ENCODE results near the gene PGBD4.
"Not testable (repeated sequence)": the region's sequence is repeated elsewhere in the genome, so short reads cannot be mapped to it uniquely, and the experiment has no call there.

PGBD4 gene

DNA sequence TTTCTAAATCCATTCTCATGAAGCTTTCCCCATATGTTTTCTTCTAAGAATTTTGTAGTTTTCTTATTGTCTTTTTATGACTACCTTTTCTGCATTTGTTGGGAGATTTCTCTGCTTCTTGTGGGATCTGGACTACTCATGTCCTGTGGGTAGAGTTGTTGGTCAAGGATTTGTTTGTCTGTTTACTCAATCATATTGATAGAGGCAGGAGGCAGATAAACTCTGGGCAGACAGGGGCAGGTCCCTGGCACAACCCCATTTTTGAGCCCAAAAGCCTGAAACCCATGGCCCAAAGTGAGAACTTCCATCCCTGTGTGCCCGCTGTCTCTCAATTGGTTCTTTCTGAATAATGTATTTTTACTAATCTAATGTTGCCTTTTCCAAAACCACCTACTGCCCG lies 12.3 kb downstream of the PGBD4 start:
- no peak for DNase-seq (ENCODE audit: low spot score)

DNA sequence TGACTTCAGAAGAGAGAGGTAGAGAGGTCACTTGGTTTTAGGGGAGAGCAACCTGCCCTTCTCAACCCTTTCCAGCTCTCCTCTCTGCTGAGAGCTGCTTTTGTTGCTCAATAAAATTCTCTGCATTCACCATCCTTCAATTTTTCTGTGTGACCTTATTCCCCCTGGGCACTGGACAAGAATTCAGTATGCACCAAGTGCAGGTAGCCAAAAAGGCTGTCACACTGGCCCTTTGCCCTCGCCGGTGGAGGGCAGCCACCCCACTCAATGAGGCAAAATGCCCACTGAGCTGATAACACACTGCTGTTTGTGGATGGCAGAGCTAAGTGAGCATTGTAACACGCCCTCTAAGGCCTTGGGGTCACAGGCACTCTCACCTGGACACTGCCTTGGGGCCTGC lies 12.9 kb downstream of the PGBD4 start:
- no peak for DNase-seq (ENCODE audit: low spot score)

GRCh38 chr15:34116620-34117019 lies 14.7 kb downstream of the PGBD4 start:
- no peak for DNase-seq (ENCODE audit: low spot score)

DNA sequence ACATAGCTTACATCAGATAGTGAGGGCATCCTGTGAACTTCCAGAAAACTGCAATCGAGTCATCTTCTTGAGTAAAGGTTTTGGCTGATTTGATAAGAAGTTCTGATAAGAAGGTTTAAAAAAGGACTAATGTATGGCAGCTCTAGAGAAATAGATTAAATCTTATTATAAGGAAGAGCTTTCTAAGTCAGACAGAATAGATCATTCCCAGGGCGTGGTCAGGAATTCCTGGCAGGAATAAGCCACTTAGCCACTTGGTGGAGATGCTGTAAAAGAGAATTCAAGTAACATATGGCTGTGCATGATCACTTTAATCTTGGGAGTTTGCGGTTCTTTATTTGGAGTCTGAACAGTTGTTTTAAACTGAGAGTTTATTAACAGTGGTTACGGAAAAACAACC lies 17.4 kb downstream of the PGBD4 start:
- DNase-seq (ENCODE audit: low spot score) = no peak

GRCh38 chr15:34120420-34120819 lies 18.5 kb downstream of the PGBD4 start:
- not testable (repeated sequence) for DNase-seq (ENCODE audit: low spot score)

DNA sequence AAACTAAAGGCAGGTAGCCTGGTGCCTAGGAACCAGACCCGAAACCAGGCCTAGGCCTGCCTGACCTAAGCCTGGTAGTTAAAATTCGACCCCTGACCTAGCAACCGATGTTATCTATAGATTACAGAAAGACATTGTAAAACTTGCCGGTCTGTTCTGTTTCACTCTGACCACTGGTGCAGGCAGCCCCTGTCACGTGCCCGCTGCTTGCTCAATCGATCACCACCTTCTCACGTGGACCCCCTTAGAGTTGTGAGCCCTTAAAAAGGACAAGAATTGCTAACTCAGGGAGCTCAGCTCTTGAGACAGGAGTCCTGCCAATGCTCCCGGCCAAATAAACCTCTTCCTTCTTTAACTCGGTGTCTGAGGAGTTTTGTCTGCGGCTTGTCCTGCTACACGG lies 19.9 kb downstream of the PGBD4 start:
- not testable (repeated sequence) for DNase-seq (ENCODE audit: low spot score)

DNA sequence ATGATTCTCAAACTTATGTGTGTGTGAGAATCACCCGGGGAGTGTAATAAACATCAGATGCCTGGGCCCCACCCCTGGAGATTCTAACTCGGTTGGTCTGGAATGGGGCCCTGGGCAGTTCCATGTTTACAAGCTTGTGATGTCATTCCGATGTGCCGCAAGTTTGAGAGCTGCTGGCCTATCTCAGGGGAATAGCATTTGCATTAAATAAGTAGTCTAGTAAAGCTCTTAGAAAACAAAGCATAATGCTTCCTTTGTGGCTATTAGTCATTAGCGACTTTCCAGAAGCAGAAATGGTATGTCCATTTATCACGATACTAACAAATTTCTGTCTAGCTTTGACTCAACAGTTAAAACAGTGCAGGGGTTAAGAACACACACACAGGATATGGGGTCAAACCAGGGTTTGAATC lies 20.9 kb downstream of the PGBD4 start:
- no peak for DNase-seq (ENCODE audit: low spot score)

DNA sequence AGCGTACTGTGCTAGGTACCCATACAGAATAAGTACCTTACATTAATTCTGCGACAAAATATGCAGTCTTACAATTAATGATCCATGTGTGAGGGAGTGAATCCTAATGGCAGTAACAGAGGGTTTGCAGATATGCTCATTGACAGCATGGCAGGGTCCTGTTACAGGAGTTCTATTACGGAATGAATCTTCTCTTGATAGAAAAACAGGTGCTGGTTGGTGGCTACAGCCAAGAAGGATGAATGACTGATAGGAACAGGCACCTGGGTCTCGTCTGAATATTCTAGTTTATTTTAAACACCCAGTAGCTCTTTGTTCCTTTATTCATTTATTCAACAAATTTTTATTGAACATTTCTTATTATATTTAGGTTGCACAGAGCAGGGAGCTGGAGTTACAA lies 22.8 kb downstream of the PGBD4 start:
- DNase-seq (ENCODE audit: low spot score) = no peak

DNA sequence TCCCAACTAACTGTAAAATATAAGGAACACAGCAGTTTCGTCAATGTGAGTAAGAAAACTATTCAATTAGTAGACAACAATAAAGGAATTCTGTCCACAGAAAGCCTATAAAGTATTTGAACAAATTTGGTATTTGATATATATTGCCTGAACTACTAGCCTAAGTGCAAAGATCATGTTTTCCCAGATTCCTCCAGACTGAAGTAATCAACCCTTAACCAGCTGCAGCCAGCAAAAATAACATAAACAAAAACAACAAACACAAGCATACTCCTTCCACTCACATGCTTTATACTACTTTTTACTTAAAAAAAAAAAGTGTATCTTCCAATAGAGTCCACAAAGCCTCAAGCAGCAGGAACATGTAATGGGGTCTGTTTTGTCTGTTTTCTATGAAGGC lies 24.1 kb downstream of the PGBD4 start:
- no peak for DNase-seq (ENCODE audit: low spot score)

- DNase-seq (ENCODE audit: low spot score) = no peak
These were observed 24.6 kb downstream of the PGBD4 start for GRCh38 chr15:34126522-34126921.

DNA sequence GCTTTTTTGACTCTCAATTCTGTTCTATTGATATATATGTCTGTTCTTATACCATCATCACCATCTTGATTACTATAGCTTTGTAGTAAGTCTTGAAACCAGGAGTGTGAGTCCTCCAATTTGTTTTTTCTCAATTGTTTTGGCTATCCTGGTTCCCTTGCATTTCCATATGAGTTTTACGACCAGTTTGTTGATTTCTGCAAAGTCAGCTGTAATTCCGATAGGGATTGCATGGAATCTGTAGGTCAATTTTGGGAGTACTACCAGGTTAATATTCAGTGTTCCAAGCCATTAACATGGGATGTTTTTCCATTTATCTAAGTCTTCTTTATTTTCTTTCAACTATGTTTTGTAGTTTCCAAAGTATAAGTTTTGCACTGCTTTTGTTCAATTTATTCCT lies 27.0 kb downstream of the PGBD4 start:
- DNase-seq (ENCODE audit: low spot score) = no peak

- no peak for DNase-seq (ENCODE audit: low spot score)
These were observed 31.0 kb downstream of the PGBD4 start for GRCh38 chr15:34132881-34133280.

- no peak for DNase-seq (ENCODE audit: low spot score)
These were observed 31.6 kb downstream of the PGBD4 start for GRCh38 chr15:34133511-34133910.

GRCh38 chr15:34147371-34148140 lies 45.7 kb downstream of the PGBD4 start:
- no peak for DNase-seq (ENCODE audit: low spot score)

GRCh38 chr15:34154725-34155204 lies 52.9 kb downstream of the PGBD4 start:
- DNase-seq (ENCODE audit: low spot score) = no peak

DNA sequence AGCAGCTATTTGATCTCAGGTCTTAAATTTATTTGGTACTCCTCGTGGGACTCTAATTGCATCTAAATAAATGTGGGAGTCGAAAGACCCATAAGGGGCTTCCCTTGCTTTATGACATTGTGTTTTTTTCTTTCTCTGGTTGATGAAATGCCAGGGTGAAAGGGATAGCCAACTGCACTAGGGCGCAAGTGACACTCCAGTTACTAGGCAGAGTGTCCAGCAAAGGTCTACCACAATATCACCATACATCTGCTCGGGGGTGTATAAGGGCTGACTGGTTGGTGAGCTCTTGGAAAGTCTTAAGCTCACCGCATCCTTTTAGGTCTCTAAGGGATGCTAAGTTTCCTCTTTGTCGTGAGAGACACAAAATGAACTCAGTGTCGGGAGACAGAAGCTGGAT lies 54.0 kb downstream of the PGBD4 start:
- DNase-seq (ENCODE audit: low spot score) = no peak
